NCI-H1930 (cell line): Measurements from ENCODE around the gene CENPO.

Experiments used
- DNase-seq, 2 experiments: peaks; one replicate each; lab custom pipeline; 2025; lab: John Stamatoyannopoulos, UW

CENPO gene

DNA sequence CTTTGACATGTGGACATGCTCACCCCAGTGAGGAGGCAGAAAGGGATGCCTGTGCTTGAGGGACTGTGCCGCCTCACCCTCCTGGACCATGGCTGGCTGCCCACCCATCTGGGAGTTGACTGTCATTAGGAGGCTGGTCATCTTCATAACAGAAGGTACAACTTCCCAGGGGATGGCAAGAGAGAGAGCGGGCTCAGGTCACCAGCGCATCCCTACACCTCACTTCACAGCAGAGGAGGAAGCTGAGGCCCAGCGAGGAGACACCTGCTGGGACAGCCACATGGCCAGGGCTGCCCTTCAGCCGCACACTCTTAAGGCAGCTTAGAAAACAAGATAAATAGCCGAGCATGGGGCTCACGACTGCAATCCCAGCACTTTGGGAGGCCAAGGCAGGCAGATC, 67.4 kb downstream of the CENPO start:
- DNase-seq: no peak

DNA sequence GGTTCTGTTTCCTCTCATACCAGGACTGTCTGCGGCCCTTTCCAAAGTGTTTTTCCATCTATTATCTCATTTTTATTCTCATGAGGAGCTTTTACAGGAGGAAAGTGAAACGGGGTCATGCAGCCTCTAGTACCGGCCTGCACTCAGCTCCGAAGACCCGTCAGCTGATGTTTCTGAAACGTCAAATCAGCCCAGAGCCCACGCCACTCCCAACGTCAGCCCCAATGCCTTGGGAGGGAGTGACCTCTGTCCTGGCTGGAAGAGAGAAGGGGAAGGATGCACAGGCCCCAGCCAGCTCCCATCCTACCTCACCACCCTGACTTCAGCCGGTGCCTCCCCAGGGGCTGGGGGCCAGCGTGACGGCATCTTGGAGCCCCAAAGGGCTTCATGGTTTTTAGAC, 68.3 kb downstream of the CENPO start:
- DNase-seq: no peak

DNA sequence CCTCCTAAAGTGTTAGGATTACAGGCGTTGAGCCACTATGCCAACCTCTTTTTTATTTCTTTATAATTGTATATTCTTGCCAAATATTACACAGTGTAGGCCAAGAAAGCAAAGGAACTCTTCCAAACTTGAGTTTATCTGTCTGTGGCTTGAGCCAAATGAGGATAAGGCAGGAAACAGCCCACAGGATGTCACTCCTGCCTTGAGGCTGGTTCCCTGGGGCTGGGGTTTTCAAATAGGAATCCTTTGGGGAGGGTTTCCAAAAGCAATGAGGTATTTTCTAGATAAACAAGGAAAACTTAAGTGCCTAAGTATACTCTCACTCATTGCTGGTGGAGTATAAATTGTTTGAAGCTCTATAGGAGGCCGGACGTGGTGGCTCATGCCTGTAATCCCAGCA, 70.4 kb downstream of the CENPO start:
- DNase-seq: no peak

DNA sequence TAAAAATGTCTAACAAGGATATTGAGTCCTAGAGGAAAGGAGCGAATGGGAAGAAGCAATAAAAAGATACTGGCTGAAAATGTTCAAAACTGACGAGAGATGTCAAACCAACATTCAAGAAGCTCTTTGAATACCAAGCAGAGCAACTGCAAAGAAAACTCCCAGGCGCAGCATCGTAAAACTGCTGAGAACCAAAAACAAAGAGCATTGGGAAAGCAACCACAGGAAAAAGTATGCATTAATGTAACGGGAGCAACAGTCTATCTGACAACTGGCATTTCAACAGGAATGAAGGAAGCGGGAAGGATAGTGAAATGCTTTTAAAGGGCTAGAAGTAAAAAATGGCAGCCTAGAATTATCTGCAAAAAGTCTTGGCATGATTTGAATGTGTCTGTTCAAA, 73.7 kb downstream of the CENPO start:
- DNase-seq: no peak

DNA sequence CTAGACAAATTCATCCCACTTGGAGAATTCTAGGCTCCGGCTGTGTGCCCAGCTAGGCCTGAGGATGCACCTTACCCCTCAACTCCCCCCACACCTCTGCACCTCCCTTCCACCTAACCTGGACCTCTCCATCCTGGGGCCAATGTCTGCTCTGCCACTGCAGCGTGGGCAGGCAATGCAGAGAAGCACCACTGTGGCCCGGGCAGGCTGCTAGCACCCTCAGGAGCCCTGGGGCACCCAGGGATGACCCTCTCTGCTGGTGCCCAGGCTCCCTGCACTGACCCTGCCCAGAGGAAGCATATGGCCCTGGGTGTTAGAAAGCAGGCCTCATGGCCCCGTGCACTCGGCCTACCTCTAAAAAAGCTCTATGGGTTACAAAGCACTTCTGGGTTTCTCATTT, 77.2 kb downstream of the CENPO start:
- no peak for DNase-seq

DNA sequence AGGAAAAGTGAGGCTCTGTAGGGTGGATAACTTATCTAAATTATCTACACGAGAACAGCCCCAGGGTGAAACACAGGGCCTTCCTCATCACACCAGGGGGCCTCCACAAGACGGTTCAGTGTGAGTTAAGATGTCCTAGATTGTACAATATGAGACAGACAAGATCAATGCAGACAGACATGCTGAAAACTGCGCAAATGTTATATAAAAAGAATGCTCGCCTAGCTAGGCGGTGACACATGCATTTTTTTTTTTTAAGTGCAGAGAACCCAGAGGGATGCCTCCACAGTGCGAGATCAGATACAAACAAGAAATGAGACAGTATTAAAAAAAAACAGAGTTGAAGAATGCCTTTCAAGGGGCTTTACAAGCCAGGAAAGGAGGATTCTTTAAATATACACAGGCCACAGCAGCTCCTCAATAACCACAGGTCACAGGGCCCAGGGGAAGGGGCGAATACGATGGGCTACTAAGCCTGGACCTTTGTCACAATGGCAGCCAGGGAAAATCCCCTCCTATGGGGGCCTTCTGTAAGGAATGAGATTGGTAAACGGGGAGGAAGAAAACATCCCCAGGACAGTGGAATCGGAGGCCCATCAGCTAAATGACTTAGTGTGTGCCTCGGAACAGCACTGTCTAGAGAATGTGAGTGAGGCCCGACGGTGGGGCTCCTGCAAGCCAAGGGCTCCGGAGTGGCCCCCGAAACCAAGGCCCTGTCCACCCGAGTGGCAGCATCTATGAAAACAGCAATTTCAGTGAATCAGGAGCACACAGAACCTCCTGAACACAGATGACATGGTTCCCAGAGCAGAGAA, 77.9 kb downstream of the CENPO start:
- DNase-seq: no peak

DNA sequence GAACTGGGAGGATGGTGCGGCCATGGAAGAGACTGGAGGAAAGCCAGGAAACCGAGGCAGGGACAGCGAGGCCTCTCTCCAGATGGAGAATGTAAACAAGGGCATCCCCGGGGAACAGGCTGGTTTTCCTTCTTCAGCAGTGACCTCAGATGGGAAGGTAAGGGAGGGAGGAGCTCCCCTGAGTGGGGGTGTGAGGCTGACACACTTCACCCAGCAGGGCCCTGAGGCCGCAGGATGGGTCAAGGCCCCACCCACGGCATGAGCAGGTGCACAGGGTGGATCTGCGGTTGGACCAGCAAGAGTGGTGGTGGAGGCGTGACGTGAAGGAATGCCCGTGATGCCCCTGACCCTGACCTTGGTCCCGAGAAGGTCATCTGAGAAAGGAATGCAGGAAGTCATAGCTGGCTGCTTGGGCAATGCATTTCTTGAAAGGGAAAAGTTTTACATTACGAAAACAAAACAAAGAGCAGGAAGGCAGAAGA, 78.7 kb downstream of the CENPO start:
- DNase-seq: no peak
